HepG2 (cell line): Measurements from ENCODE around the gene GMEB2. TPM values are rescaled to one million over a fixed set of nuclear protein-coding genes. Genes with fewer than 3 reads are reported as not detected.

ENCODE experiments used
- BRD4 ChIP-seq: sonication (generic); formaldehyde crosslinking; IDR thresholded peaks from 2 replicates; pipeline ENCODE4 v1.4.0; 2020; ENCODE audit warnings: missing genetic modification reagents
- CSRNP1 ChIP-seq: sonication (generic); formaldehyde crosslinking; IDR thresholded peaks from 2 replicates; pipeline ENCODE4 v1.8.1; 2023; ENCODE audit warnings: mild to moderate bottlenecking, missing genetic modification reagents
- FOXP1 ChIP-seq, 2 experiments: fragments of 450-650 bp in 1 of 2; IDR thresholded peaks; 2 replicates each; pipeline ENCODE4 v1.6.1; 2017 to 2018; ENCODE audit warnings: antibody characterized with exemption in 1 of 2
- MAX ChIP-seq: IDR thresholded peaks from 2 replicates; pipeline ENCODE4 v1.6.1; 2012; ENCODE audit warnings: inconsistent platforms
- MIXL1 ChIP-seq: IDR thresholded peaks from 2 replicates; pipeline ENCODE4 v1.6.1; 2016
- MXD1 ChIP-seq: sonication (generic); formaldehyde crosslinking; IDR thresholded peaks from 2 replicates; pipeline ENCODE4 v1.4.0; 2020; ENCODE audit warnings: mild to moderate bottlenecking, missing genetic modification reagents
- NONO ChIP-seq, 2 experiments: fragments of 450-650 bp in 1 of 2; sonication (generic) in 1 of 2; formaldehyde crosslinking in 1 of 2; IDR thresholded peaks in 1 of 2; conservative IDR thresholded peaks in 1 of 2; 2 replicates each; pipeline versions ENCODE4 v1.6.1 to v1.8.0; 2017 to 2022; ENCODE audit warnings: mild to moderate bottlenecking in 1 of 2, missing genetic modification reagents in 1 of 2, moderate library complexity in 1 of 2
- PREB ChIP-seq: sonication (generic); formaldehyde crosslinking; IDR thresholded peaks from 2 replicates; pipeline ENCODE4 v1.4.0; 2020; ENCODE audit warnings: missing genetic modification reagents
- SKIL ChIP-seq: sonication (generic); formaldehyde crosslinking; IDR thresholded peaks from 2 replicates; pipeline ENCODE4 v1.8.0; 2022; ENCODE audit warnings: missing genetic modification reagents, mild to moderate bottlenecking, moderate library complexity, borderline replicate concordance
- TBL1XR1 ChIP-seq: fragments of 150-350 bp; IDR thresholded peaks from 2 replicates; pipeline ENCODE4 v1.6.1; 2014; ENCODE audit warnings: borderline replicate concordance, low read length; ENCODE audit not compliant: partially characterized antibody
- TEAD3 ChIP-seq: optimal IDR thresholded peaks from 2 replicates; pipeline ENCODE3; 2016; ENCODE audit warnings: borderline replicate concordance
- XRCC5 ChIP-seq: fragments of 200-400 bp; formaldehyde crosslinking; optimal IDR thresholded peaks from 2 replicates; pipeline ENCODE3; 2017; ENCODE audit warnings: mild to moderate bottlenecking, low read length
- ZBTB42 ChIP-seq: sonication (generic); formaldehyde crosslinking; IDR thresholded peaks from 2 replicates; pipeline ENCODE4 v1.5.0; 2020; ENCODE audit warnings: mild to moderate bottlenecking, missing genetic modification reagents
- ZNF205 ChIP-seq: IDR thresholded peaks from 2 replicates; pipeline ENCODE4 v1.6.1; 2018; ENCODE audit warnings: missing biosample characterization, missing genetic modification reagents
- ZNF331 ChIP-seq: sonication (generic); formaldehyde crosslinking; IDR thresholded peaks from 2 replicates; pipeline ENCODE4 v1.4.0; 2020; ENCODE audit warnings: missing genetic modification reagents
- ZNF33A ChIP-seq: sonication (generic); formaldehyde crosslinking; IDR thresholded peaks from 2 replicates; pipeline ENCODE4 v1.5.1; 2020; ENCODE audit warnings: missing genetic modification reagents, mild to moderate bottlenecking, moderate library complexity, borderline replicate concordance
- polyA plus RNA-seq, 8 experiments: library from polyadenylated mRNA; depleted of rRNA in 3 of 8; stranded (reverse) in 7 of 8; unstranded in 1 of 8; fragments of >200 nt; fragmentation: Illumina TruSeq in 4 of 8; extraction: Trizol in 4 of 8; gene quantifications; 2 replicates each; pipeline versions ENCODE4 v1.2.1 to v1.2.3, GENCODE V29; 2011 to 2016; ENCODE audit warnings: low read depth in 4 of 8, missing spikeins in 1 of 8, mixed read lengths in 1 of 8; ENCODE audit not compliant: insufficient read depth in 1 of 8
- total RNA-seq, 5 experiments: library from RNA; depleted of rRNA; stranded (reverse); fragments of >200 nt; fragmentation: Illumina TruSeq; extraction: Trizol; gene quantifications; 2 replicates each; pipeline ENCODE4 v1.2.3, GENCODE V29; 2016; ENCODE audit warnings: low read depth in 1 of 5
- TF ChIP-seq, protein P1 (sequence below): sonication (generic); formaldehyde crosslinking; IDR thresholded peaks from 2 replicates; pipeline ENCODE4 v1.5.0; 2020; ENCODE audit warnings: mild to moderate bottlenecking, missing genetic modification reagents
- TF ChIP-seq, protein P2 (sequence below): sonication (generic); formaldehyde crosslinking; IDR thresholded peaks from 2 replicates; pipeline ENCODE4 v1.8.1; 2023; ENCODE audit warnings: mild to moderate bottlenecking, missing genetic modification reagents

The GMEB2 gene
- total and polyA plus RNA-seq, 2 of the 13 experiments (the other 11 are each of a cell fraction or from before 2014, with no cell fraction given): 10.6 to 12.4 TPM

DNA sequence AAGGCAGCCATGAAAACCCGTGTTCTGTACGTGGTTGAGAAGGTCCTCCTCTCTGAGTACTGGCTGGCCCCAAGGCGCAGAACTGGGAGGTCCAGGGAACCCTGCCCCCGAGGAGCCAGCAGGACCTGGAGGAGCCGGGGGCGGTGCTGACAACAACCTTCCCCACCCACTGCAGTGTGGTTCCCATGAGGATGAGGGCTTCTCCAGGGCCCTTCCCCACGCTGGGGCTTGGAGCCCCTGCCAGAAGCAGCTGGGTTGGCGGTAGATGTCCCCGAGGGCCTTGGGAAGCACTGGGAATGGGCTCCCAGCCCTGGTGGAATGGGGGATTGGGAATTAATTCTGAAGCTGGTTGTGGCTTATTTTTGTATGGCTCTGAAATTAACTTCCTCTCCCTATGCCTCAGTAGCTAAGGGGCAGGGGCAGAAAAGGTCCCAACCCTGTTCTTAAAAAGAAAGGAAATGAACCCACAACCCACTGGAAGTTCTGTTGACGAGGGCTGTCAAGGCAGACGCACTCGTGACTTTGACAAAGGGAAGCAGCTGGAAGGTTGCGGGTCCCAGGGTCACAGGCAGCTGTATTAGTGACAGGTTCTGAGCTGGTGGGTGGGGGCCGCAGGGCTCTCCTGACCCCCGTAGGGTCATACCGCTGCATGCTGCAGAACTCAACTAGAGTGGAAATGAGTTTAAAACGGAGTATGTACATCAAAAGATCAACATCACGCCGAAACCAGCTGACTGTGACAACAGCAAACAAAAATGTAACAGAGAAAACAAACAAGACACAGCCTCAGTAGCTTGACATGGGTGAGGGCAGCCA lies 38.9 kb downstream of the GMEB2 start (continued):
- TF ChIP-seq, protein P1, sequence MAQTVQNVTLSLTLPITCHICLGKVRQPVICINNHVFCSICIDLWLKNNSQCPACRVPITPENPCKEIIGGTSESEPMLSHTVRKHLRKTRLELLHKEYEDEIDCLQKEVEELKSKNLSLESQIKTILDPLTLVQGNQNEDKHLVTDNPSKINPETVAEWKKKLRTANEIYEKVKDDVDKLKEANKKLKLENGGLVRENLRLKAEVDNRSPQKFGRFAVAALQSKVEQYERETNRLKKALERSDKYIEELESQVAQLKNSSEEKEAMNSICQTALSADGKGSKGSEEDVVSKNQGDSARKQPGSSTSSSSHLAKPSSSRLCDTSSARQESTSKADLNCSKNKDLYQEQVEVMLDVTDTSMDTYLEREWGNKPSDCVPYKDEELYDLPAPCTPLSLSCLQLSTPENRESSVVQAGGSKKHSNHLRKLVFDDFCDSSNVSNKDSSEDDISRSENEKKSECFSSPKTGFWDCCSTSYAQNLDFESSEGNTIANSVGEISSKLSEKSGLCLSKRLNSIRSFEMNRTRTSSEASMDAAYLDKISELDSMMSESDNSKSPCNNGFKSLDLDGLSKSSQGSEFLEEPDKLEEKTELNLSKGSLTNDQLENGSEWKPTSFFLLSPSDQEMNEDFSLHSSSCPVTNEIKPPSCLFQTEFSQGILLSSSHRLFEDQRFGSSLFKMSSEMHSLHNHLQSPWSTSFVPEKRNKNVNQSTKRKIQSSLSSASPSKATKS: no peak
- TF ChIP-seq TEAD3 (no peak), ZNF205 (CRISPR knock-in tag) (no peak), ZNF33A (CRISPR knock-in tag) (no peak), FOXP1 (IDR thresholded peaks at IDR 0.05) (no peak), FOXP1 (CRISPR knock-in tag; IDR thresholded peaks at IDR 0.05) (peak; percentile 60), XRCC5 (no peak), MIXL1 (CRISPR knock-in tag) (no peak), PREB (CRISPR knock-in tag) (no peak), NONO (IDR thresholded peaks at IDR 0.05) (no peak), NONO (CRISPR knock-in tag; conservative IDR thresholded peaks at IDR 0.05) (0 out of 2 replicates have a peak, but pooled peaks have one; percentile 26), ZNF331 (CRISPR knock-in tag) (no peak), MXD1 (CRISPR knock-in tag) (no peak), MAX (no peak), ZBTB42 (no peak), SKIL (CRISPR knock-in tag) (no peak), CSRNP1 (no peak), TBL1XR1 (no peak), BRD4 (CRISPR knock-in tag) (no peak)
- TF ChIP-seq, protein P2, sequence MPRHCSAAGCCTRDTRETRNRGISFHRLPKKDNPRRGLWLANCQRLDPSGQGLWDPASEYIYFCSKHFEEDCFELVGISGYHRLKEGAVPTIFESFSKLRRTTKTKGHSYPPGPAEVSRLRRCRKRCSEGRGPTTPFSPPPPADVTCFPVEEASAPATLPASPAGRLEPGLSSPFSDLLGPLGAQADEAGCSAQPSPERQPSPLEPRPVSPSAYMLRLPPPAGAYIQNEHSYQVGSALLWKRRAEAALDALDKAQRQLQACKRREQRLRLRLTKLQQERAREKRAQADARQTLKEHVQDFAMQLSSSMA (CRISPR knock-in tag): no peak
